PC-3 (cell line): ENCODE results near the gene BTBD19. TPM values are rescaled to one million over a fixed set of nuclear protein-coding genes. Genes with fewer than 3 reads are reported as not detected.
A peak's percentile ranks its signal among the peaks of the same experiment; 100 is the strongest.

ENCODE experiments used
- ATAC-seq: fragments of 200-7000 bp; cut with Tn5 transposase; 2 replicates; pipeline ENCODE4 v1.9.1; 2020; ENCODE audit warnings: mild to moderate bottlenecking, moderate library complexity
- BruUV-seq: library from RNA; stranded (reverse); fragments of 400-500 nt; replicated peaks from 2 replicates; lab custom pipeline; 2021; lab: Mats Ljungman, UMichigan
- CTCF ChIA-PET: fragments of 300-600 bp; sonication (Branson Sonifier 250); formaldehyde crosslinking; loops from one replicate; lab custom pipeline; 2022; ENCODE audit warnings: antibody characterized with exemption; lab: Charles Lee
- POLR2A ChIA-PET: fragments of 300-600 bp; sonication (Branson Sonifier 250); formaldehyde crosslinking; loops from one replicate; lab custom pipeline; 2022; ENCODE audit warnings: antibody characterized with exemption; ENCODE audit not compliant: unreplicated experiment; lab: Charles Lee
- DNase-seq: peaks from one replicate; pipeline ENCODE4 v3.0.0-alpha.2; 2015
- H2AFZ ChIP-seq: fragments of 300-600 bp; sonication (generic); 2 replicates; pipeline ENCODE4 v1.6.0; 2016; ENCODE audit warnings: antibody characterized with exemption, low read length
- H3F3A ChIP-seq: fragments of 300-600 bp; sonication (generic); one replicate; pipeline ENCODE4 v1.6.0; 2017; ENCODE audit warnings: antibody characterized with exemption, low read length, control low read depth, mild to moderate bottlenecking; ENCODE audit not compliant: unreplicated experiment
- H3K27ac ChIP-seq: fragments of 300-600 bp; sonication (generic); 2 replicates; pipeline ENCODE4 v1.5.1; 2016; ENCODE audit warnings: mild to moderate bottlenecking, low read length
- H3K27me3 ChIP-seq: fragments of 300-600 bp; sonication (generic); 2 replicates; pipeline ENCODE4 v1.6.1; 2016; ENCODE audit warnings: low read length, mixed read lengths
- H3K36me3 ChIP-seq: fragments of 300-600 bp; sonication (generic); 2 replicates; pipeline ENCODE4 v1.6.1; 2016; ENCODE audit warnings: low read depth, mixed run types, low read length, mixed read lengths
- H3K4me1 ChIP-seq: fragments of 300-600 bp; sonication (generic); 2 replicates; pipeline ENCODE4 v1.5.1; 2016; ENCODE audit warnings: low read length; ENCODE audit not compliant: insufficient read depth
- H3K4me2 ChIP-seq: fragments of 300-600 bp; sonication (generic); 2 replicates; pipeline ENCODE4 v1.6.0; 2016; ENCODE audit warnings: low read length
- H3K4me3 ChIP-seq: fragments of 300-600 bp; sonication (generic); 2 replicates; pipeline ENCODE4 v1.5.1; 2016; ENCODE audit warnings: mild to moderate bottlenecking, low read length, mixed read lengths
- H3K79me2 ChIP-seq: fragments of 300-600 bp; sonication (generic); 2 replicates; pipeline ENCODE4 v1.6.1; 2017; ENCODE audit warnings: low read length, mixed read lengths
- H3K9ac ChIP-seq: fragments of 300-600 bp; sonication (generic); 2 replicates; pipeline ENCODE4 v1.6.0; 2016; ENCODE audit warnings: mild to moderate bottlenecking, low read length
- H3K9me2 ChIP-seq: fragments of 300-600 bp; sonication (generic); replicated peaks from 2 replicates; pipeline ENCODE4 v1.6.1; 2016; ENCODE audit warnings: mixed run types, low read length, mixed read lengths
- H3K9me3 ChIP-seq: fragments of 300-600 bp; sonication (generic); 2 replicates; pipeline ENCODE4 v1.6.1; 2016; ENCODE audit warnings: low read length, mixed read lengths
- H4K20me1 ChIP-seq: fragments of 300-600 bp; sonication (generic); 2 replicates; pipeline ENCODE4 v1.6.1; 2016; ENCODE audit warnings: low read length, mixed read lengths
- EZH2 ChIP-seq: fragments of 300-600 bp; sonication (generic); IDR thresholded peaks from one replicate; pipeline ENCODE4 v1.6.1; 2017; ENCODE audit warnings: antibody characterized with exemption, mild to moderate bottlenecking, low read length; ENCODE audit not compliant: unreplicated experiment
- EZH2phosphoT487 ChIP-seq: fragments of 300-600 bp; sonication (generic); IDR thresholded peaks from 2 replicates; pipeline ENCODE4 v1.6.1; 2018; ENCODE audit warnings: mild to moderate bottlenecking, antibody characterized with exemption, low read length, borderline replicate concordance
- intact Hi-C: fragments of 100-400 bp; cut with micrococcal nuclease; formaldehyde crosslinking; loops from 2 replicates; pipeline ENCODE4 v1.9.0; 2023
- total RNA-seq: library from RNA; depleted of rRNA; stranded (reverse); fragments of >200 nt; gene quantifications from 2 replicates; pipeline ENCODE4 v1.2.3, GENCODE V29; 2014
- TF ChIP-seq, protein P1 (sequence below): fragments of 300-600 bp; sonication (generic); conservative IDR thresholded peaks from 2 replicates; pipeline ENCODE4 v1.5.1; 2017; ENCODE audit warnings: antibody characterized with exemption, low read depth, mild to moderate bottlenecking, low read length

BTBD19 gene
- total RNA-seq, 1 experiment from 2014 or later = 0.58 TPM

DNA sequence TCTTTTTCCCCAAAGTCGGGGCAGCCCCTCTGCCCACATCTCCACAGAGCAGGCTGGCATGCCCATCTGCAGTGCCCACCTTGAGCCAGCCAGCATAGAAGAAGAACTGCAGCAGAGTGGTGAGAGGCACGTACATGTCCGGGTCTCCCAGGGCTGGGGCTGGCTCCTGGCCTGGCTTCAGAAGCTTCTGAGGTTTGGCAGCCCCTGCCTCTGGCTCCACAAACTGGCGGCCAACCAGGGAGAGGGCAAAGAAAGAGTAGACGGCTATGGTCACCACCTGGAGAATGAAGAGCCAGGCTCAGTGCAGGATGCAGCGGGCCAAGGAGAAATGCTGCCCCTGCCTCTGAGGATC lies 23.3 kb upstream of the BTBD19 start:
- Histone ChIP-seq H3K9me2 (no peaks in the 10 kb centered on the region), H4K20me1 (no peaks in the 10 kb centered on the region), H3K4me2 (no peak overlapping the region), H3K79me2 (no peaks in the 10 kb centered on the region), H2AFZ (no peak overlapping the region), H3K36me3 (peaks cover 16% of the 10 kb centered on the region; the same call in 1 of the 2 replicates), H3F3A (peaks cover 11% of the 10 kb centered on the region), H3K9me3 (no peaks in the 10 kb centered on the region), H3K27ac (no peak overlapping the region), H3K4me3 (no peak overlapping the region), H3K4me1 (no peaks in the 10 kb centered on the region), H3K9ac (no peak overlapping the region), H3K27me3 (no peaks in the 10 kb centered on the region)
- ATAC-seq (no peak), DNase-seq (no peak)
- intact Hi-C loops = no loop called here
- CTCF ChIA-PET = no interaction called here
- BruUV-seq = no TSS peak
- TF ChIP-seq EZH2 (no peak), EZH2phosphoT487 (no peak)
- TF ChIP-seq, protein P1, sequence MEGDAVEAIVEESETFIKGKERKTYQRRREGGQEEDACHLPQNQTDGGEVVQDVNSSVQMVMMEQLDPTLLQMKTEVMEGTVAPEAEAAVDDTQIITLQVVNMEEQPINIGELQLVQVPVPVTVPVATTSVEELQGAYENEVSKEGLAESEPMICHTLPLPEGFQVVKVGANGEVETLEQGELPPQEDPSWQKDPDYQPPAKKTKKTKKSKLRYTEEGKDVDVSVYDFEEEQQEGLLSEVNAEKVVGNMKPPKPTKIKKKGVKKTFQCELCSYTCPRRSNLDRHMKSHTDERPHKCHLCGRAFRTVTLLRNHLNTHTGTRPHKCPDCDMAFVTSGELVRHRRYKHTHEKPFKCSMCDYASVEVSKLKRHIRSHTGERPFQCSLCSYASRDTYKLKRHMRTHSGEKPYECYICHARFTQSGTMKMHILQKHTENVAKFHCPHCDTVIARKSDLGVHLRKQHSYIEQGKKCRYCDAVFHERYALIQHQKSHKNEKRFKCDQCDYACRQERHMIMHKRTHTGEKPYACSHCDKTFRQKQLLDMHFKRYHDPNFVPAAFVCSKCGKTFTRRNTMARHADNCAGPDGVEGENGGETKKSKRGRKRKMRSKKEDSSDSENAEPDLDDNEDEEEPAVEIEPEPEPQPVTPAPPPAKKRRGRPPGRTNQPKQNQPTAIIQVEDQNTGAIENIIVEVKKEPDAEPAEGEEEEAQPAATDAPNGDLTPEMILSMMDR = no peak
- POLR2A ChIA-PET = no interaction called here

DNA sequence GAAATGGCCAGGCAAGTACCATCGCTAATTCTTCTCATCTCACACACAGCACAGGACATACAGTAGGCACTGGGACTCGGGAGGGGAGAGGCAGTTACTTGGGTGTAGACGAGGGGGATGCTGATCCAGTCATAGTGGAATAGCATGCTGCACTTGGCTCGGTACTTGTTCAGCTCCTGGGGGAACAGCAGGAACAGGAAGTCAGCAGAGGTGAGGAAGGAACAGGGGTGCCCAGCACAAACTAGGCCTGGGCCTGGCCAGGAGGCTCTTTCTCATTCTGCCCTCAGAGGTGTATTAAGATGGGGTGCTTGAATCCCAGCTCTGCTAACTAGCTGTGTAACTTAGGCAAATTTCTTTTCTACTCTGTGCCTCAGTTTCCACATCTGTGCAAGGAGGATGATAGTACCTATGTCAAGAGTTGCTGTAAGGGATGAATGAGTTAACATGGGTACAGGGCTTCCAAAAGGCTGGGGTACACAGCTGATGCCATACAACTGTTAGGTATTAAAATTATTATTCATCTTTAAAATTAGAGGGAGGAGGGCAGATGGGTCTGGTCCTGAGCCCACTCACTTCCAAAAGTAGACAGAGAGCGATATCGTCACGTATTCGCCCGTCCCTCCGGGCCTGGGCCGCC lies 22.7 kb upstream of the BTBD19 start:
- no TSS peak for BruUV-seq
- Histone ChIP-seq H3K4me2 (no peak overlapping the region), H3K79me2 (no peaks in the 10 kb centered on the region), H2AFZ (no peak overlapping the region), H3K4me1 (no peaks in the 10 kb centered on the region), H3K9me2 (no peaks in the 10 kb centered on the region), H3K36me3 (peaks cover 10% of the 10 kb centered on the region; the same call in 1 of the 2 replicates), H3F3A (peaks cover 11% of the 10 kb centered on the region), H3K9ac (no peak overlapping the region), H3K27ac (no peak overlapping the region), H3K9me3 (no peaks in the 10 kb centered on the region), H3K27me3 (no peaks in the 10 kb centered on the region), H4K20me1 (no peaks in the 10 kb centered on the region), H3K4me3 (no peak overlapping the region)
- ATAC-seq (no peak), DNase-seq (no peak)
- intact Hi-C loops = no loop called here
- CTCF ChIA-PET = no interaction called here
- no peak for TF ChIP-seq EZH2phosphoT487
- TF ChIP-seq, protein P1 = no peak
- POLR2A ChIA-PET = no interaction called here

DNA sequence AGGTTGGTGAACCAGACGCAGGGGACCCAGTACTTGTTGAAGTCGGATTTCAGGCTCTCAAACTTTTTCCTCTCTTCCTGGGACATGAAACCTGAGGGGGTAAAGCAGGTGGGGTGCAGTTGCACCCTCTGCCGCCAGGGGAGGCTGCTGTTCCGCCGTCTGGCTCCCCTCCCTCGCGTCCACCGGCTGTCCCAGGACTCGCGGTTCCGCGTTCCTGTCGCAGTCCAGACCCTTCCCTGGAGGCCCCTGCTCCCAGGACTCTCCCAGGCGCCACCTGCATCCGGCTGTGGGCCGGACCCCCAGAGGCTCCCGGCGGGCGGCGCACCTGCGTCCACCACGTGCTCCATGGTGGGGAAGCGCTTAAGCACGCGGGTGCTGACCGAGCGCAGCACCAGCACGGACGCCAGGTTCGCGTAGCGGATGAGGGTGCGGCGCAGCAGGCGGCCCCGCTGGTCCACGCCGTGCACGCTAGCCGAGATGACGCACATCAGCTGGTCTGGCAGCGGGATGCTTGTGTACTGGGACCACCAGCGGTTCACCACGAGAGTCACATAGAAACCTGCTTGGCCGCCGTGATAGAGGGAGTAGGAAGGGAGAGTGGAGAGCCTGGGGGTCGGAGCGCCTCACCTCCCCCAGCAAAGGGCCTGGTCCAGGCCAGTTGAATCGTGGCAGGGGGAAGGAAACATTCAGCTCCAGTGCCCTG lies 22.0 kb upstream of the BTBD19 start:
- Histone ChIP-seq H3F3A (peaks cover 5% of the 10 kb centered on the region), H2AFZ (no peak overlapping the region), H3K9ac (no peak overlapping the region), H4K20me1 (no peaks in the 10 kb centered on the region), H3K79me2 (no peaks in the 10 kb centered on the region), H3K4me2 (no peak overlapping the region), H3K9me3 (no peaks in the 10 kb centered on the region), H3K4me3 (no peak overlapping the region), H3K4me1 (no peaks in the 10 kb centered on the region), H3K27ac (no peak overlapping the region), H3K27me3 (no peaks in the 10 kb centered on the region), H3K36me3 (peaks cover 3% of the 10 kb centered on the region; the same call in 1 of the 2 replicates), H3K9me2 (no peaks in the 10 kb centered on the region)
- CTCF ChIA-PET = no interaction called here
- intact Hi-C loops = no loop called here
- POLR2A ChIA-PET = no interaction called here
- BruUV-seq = no TSS peak
- peak; percentile 29 for DNase-seq
- TF ChIP-seq, protein P1 = peak; percentile 69
- no peak for TF ChIP-seq EZH2phosphoT487
- no peak for ATAC-seq
